Activated effector memory CD4-positive, alpha-beta T cell treated with anti-CD3 and anti-CD28 coated beads, Interleukin-2, amount 50 U/mL, for 16 hours (primary cell): ENCODE data around the gene LRGUK.

ENCODE experiments used
- DNase-seq: peaks from one replicate; pipeline ENCODE4 v3.0.0-alpha.2; 2020

Gene LRGUK

DNA sequence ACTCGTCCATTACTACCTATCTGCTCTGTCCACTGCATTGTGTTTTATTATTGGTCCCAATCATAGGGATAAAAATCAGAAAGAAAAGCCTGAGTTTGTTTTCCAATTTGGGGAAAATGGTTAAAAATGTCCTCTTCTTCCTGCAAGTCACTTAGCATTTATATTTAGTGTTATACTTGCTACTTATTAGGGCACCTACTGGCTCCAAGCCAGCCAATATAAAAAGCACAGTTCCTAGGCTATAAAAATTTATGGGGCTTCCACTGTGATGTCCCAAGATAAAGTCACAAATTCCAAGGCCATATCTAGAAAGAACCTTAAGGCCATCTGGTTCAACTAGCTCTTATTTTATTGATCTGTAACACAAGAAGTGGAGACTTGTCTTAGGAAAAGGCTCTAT, 186.4 kb downstream of the LRGUK start:
- DNase-seq, result no peak
